GM12865 (cell line): Measurements from ENCODE around the gene RALGPS1.

Experiments
- DNase-seq: peaks from one replicate; pipeline ENCODE4 v3.0.0; 2010; ENCODE audit warnings: low read depth
- H3K4me3 ChIP-seq: 2 replicates; pipeline ENCODE4 v1.5.1; 2011; ENCODE audit warnings: mild to moderate bottlenecking, low read depth, low read length, control low read depth
- TF ChIP-seq, protein P1 (sequence below): IDR thresholded peaks from 2 replicates; pipeline ENCODE4 v1.5.1; 2011; ENCODE audit warnings: low read length, control low read depth, low read depth, inconsistent platforms; ENCODE audit not compliant: insufficient read depth; ENCODE audit errors: missing control alignments

Gene RALGPS1

DNA sequence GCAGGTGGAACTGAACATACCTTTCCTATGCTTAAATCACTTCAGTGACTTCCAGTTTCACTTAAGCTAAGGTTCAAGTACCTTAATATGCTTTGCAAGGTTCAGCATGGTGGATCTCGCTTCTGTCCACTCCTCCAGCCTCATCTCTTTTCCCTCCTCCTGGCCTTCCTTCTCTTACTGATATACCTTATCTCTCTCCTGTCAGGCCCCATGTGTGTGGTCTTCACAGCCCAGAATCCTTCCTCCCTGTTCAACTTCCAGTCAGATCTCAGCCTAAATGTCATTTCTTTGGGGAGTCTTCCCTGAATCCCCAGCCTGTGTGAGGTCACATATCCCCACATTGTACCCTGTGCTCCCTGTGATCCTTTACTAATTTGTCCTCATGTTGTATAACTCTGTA is 120.1 kb downstream of the RALGPS1 start:
- TF ChIP-seq, protein P1, sequence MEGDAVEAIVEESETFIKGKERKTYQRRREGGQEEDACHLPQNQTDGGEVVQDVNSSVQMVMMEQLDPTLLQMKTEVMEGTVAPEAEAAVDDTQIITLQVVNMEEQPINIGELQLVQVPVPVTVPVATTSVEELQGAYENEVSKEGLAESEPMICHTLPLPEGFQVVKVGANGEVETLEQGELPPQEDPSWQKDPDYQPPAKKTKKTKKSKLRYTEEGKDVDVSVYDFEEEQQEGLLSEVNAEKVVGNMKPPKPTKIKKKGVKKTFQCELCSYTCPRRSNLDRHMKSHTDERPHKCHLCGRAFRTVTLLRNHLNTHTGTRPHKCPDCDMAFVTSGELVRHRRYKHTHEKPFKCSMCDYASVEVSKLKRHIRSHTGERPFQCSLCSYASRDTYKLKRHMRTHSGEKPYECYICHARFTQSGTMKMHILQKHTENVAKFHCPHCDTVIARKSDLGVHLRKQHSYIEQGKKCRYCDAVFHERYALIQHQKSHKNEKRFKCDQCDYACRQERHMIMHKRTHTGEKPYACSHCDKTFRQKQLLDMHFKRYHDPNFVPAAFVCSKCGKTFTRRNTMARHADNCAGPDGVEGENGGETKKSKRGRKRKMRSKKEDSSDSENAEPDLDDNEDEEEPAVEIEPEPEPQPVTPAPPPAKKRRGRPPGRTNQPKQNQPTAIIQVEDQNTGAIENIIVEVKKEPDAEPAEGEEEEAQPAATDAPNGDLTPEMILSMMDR: no peak
- no peak for DNase-seq
- H3K4me3 ChIP-seq: no peak overlapping the region

DNA sequence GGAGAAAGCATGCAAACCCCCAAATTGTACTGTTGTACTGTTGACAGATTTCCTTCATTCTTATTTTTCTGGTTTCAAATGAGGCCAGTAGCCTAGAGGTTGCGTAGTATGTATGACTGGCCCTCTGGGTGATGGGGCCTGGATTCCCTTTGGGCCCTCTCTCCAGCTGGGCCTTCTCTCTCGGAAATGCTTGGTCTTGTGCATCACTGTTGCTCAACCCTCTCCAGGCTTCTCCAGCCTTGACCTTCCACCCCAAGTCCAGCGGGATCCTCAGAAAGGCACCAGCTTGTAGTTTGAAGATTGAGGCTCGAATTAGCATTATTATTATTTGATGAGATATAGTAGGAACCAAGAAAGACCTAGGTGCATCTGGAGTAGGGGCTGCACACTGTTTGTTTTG is 120.8 kb downstream of the RALGPS1 start:
- TF ChIP-seq, protein P1: no peak
- H3K4me3 ChIP-seq: no peak overlapping the region
- DNase-seq: no peak

- DNase-seq: no peak
- TF ChIP-seq, protein P1: no peak
These were observed 121.4 kb downstream of the RALGPS1 start for GRCh38 chr9:127035948-127036347.

DNA sequence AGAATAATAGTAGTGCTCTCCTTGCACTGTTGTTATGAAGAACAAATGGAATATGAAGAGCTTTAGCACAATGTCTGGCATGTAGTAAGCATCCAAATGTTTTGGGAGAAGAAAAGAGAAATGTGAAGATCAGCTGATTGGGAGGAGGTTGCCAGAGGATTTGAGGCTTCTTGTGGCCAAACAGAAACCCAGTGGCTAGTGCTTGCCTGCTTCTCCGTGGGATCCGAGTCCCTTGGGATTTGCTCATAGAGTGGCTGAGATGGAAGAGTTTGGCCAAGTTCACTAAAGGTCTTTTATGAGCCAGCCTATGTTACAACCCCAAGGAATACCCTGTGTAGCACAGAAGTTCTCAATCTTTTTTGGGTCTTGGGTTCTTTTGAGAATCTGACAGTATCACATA is 121.9 kb downstream of the RALGPS1 start:
- no peak overlapping the region for H3K4me3 ChIP-seq
- TF ChIP-seq, protein P1: no peak
- no peak for DNase-seq

More at GRCh38 chr9:127035948-127036347, 121.4 kb downstream of the RALGPS1 start:
- no peak overlapping the region for H3K4me3 ChIP-seq

- H3K4me3 ChIP-seq: no peak overlapping the region
- no peak for DNase-seq
- TF ChIP-seq, protein P1: no peak
These were observed 123.9 kb downstream of the RALGPS1 start for GRCh38 chr9:127038531-127038930.

DNA sequence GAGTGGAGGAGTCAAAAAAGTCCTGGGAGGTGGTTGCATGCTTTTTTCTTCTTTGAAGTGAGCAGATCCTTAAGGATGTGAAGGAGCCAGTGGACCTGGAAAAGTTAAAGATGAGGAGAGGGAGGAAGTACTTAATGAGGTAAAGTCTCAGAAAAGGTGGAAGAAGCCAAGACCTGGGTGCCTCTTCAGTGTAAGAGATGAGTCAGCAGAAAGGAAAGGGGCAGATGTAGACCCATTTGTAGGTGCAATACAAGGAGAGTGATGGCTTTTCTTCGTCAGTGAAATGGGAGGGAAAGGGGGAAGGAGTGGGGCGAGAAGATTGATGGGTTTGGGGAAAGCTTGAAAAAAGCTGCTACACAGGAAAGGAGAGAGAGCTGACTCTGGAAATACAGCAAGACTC is 124.9 kb downstream of the RALGPS1 start:
- DNase-seq: no peak
- H3K4me3 ChIP-seq: no peak overlapping the region
- TF ChIP-seq, protein P1: no peak

GRCh38 chr9:127045148-127045547 is 130.6 kb downstream of the RALGPS1 start:
- no peak overlapping the region for H3K4me3 ChIP-seq
- TF ChIP-seq, protein P1: no peak
- no peak for DNase-seq
